ENCODE results near the gene LCN2. TPM values are rescaled to one million over a fixed set of nuclear protein-coding genes. Genes with fewer than 3 reads are reported as not detected.

Gene LCN2
- polyA plus RNA-seq, 3 donors from 2014 or later: 0.44 to 0.66 TPM; not detected in 1

GRCh38 chr9:128153947-128154695, 4.9 kb downstream of the LCN2 start:
- Mint-ChIP-seq H3K36me3 (no peaks in the 10 kb centered on the region), H3K9me3 (no peaks in the 10 kb centered on the region), H3K4me3 (no peak overlapping the region), H3K4me1 (peaks cover 1 to 2% of the 10 kb centered on the region in 2 donors), H3K27ac (no peak overlapping the region), H3K27me3 (ENCODE audit: low read depth in 3 of 3) (peaks cover 0 to 4% (median 0%) of the 10 kb centered on the region in 3 donors)
- DNase-seq: no peak

DNA sequence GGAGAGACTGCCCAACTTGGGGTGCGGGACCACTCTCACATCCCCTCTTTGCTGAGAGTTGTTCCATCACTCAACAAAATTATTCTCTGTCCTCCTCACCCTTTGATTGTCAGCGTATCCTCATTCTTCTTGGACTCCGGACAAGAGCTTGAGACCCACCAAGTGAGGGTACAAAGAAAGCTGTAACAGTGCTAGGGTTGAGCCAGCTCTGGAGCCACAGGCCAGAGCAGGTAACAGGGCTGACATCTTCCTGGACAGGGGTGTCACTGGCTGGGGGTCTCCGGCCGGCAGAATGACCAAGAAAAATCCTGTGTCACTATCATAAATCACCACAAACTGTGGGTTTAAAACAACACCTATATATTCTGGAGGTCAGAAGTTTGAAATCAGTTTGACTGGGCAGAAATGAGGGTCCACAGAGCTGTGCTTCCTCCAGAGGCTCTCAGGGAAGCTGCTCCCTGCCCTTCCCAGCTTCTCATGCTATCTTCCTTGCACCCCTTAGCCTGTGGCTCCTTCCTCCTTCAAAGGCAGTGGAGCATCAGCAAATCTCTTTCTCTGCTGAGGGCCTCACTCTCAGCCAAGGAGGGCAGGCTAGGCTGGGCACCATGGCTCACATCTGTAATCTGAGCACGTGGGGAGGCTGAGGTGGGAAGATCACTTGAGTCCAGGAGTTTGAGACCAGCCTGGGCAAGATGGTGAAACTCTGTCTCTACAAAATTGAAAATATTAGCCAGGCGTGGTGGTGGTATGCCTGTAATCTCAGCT, 6.7 kb downstream of the LCN2 start:
- Mint-ChIP-seq H3K4me1 (peaks cover 9% of the 10 kb centered on the region in 2 donors), H3K27ac (peak overlapping the region in 2 of 6 donors; percentile 3 to 55), H3K27me3 (ENCODE audit: low read depth in 3 of 3) (peaks cover 0 to 1% (median 0%) of the 10 kb centered on the region in 3 donors), H3K4me3 (no peak overlapping the region), H3K9me3 (no peaks in the 10 kb centered on the region), H3K36me3 (no peaks in the 10 kb centered on the region)
- DNase-seq: no peak

DNA sequence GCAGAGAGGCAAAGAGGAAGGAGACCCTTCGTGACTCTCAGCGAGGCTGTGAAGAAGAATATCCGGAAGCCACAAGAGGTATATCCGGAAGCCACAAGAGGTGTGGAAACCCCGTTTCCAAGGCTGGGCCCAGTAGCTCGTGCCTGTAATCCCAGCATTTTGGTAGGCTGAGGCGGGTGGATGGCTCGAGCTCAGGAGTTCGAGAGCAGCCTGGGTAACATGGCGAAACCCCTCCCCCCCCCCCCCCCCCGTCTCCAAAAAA, 10.2 kb downstream of the LCN2 start:
- Mint-ChIP-seq H3K36me3 (peaks cover 0 to 6% (median 3%) of the 10 kb centered on the region in 3 donors), H3K27me3 (ENCODE audit: low read depth in 3 of 3) (no peaks in the 10 kb centered on the region), H3K27ac (peak overlapping the region; percentile 85 to 94 (median 89)), H3K4me1 (peaks cover 19 to 23% of the 10 kb centered on the region in 2 donors), H3K4me3 (peak overlapping the region; percentile 82 to 89 (median 86)), H3K9me3 (no peaks in the 10 kb centered on the region)
- DNase-seq: peak; percentile 35 to 44 (median 38)

- DNase-seq: peak; percentile 86 to 92 (median 92)
- Mint-ChIP-seq H3K9me3 (no peaks in the 10 kb centered on the region), H3K27me3 (ENCODE audit: low read depth in 3 of 3) (no peaks in the 10 kb centered on the region), H3K4me3 (peak within 1 kb of the TSS; percentile 82 to 89 (median 86)), H3K36me3 (peaks cover 0 to 6% (median 3%) of the 10 kb centered on the region in 3 donors), H3K4me1 (peaks cover 19 to 23% of the 10 kb centered on the region in 2 donors), H3K27ac (peak within 1 kb of the TSS; percentile 85 to 94 (median 89))
Observed at GRCh38 chr9:128159784-128160602, 10.7 kb downstream of the LCN2 start, which contains the start of gene BBLN. Gene BBLN (plus strand): TSS chr9:128160265. CDS start chr9:128160408, 143 bp downstream.

GRCh38 chr9:128160603-128160987, 11.3 kb downstream of the LCN2 start:
- Mint-ChIP-seq H3K4me3 (peak overlapping the region; percentile 82 to 89 (median 86)), H3K36me3 (peaks cover 0 to 6% (median 3%) of the 10 kb centered on the region in 3 donors), H3K4me1 (peaks cover 19 to 23% of the 10 kb centered on the region in 2 donors), H3K9me3 (no peaks in the 10 kb centered on the region), H3K27me3 (ENCODE audit: low read depth in 3 of 3) (no peaks in the 10 kb centered on the region), H3K27ac (peak overlapping the region; percentile 17 to 65 (median 46))
- DNase-seq: peak in 1 of 3 donors; percentile 15

GRCh38 chr9:128161215-128161902, 12.1 kb downstream of the LCN2 start:
- DNase-seq: no peak
- Mint-ChIP-seq H3K27me3 (ENCODE audit: low read depth in 3 of 3) (peaks cover 0 to 2% (median 0%) of the 10 kb centered on the region in 3 donors), H3K4me1 (peaks cover 19 to 23% of the 10 kb centered on the region in 2 donors), H3K4me3 (peak overlapping the region; percentile 82 to 89 (median 86)), H3K27ac (peak overlapping the region; percentile 14 to 65 (median 46)), H3K36me3 (peaks cover 0 to 6% (median 4%) of the 10 kb centered on the region in 3 donors), H3K9me3 (no peaks in the 10 kb centered on the region)

GRCh38 chr9:128162215-128163026, 13.2 kb downstream of the LCN2 start:
- Mint-ChIP-seq H3K36me3 (peaks cover 0 to 11% (median 6%) of the 10 kb centered on the region in 3 donors), H3K9me3 (no peaks in the 10 kb centered on the region), H3K4me1 (peaks cover 19 to 23% of the 10 kb centered on the region in 2 donors), H3K4me3 (peak overlapping the region in 4 of 5 donors; percentile 27 to 53 (median 44)), H3K27me3 (ENCODE audit: low read depth in 3 of 3) (peaks cover 0 to 3% (median 0%) of the 10 kb centered on the region in 3 donors), H3K27ac (peak overlapping the region in 4 of 6 donors; percentile 17 to 57 (median 44))
- no peak for DNase-seq

GRCh38 chr9:128163027-128163515, 13.8 kb downstream of the LCN2 start:
- no peak for DNase-seq
- no peak overlapping the region for H3K27ac Mint-ChIP-seq
- peaks cover 0 to 3% (median 0%) of the 10 kb centered on the region in 3 donors for H3K27me3 Mint-ChIP-seq (ENCODE audit: low read depth in 3 of 3)
- no peaks in the 10 kb centered on the region for H3K9me3 Mint-ChIP-seq
- peaks cover 0 to 11% (median 6%) of the 10 kb centered on the region in 3 donors for H3K36me3 Mint-ChIP-seq
- peaks cover 19 to 23% of the 10 kb centered on the region in 2 donors for H3K4me1 Mint-ChIP-seq
- peak overlapping the region in 1 of 5 donors; percentile 53 for H3K4me3 Mint-ChIP-seq

DNA sequence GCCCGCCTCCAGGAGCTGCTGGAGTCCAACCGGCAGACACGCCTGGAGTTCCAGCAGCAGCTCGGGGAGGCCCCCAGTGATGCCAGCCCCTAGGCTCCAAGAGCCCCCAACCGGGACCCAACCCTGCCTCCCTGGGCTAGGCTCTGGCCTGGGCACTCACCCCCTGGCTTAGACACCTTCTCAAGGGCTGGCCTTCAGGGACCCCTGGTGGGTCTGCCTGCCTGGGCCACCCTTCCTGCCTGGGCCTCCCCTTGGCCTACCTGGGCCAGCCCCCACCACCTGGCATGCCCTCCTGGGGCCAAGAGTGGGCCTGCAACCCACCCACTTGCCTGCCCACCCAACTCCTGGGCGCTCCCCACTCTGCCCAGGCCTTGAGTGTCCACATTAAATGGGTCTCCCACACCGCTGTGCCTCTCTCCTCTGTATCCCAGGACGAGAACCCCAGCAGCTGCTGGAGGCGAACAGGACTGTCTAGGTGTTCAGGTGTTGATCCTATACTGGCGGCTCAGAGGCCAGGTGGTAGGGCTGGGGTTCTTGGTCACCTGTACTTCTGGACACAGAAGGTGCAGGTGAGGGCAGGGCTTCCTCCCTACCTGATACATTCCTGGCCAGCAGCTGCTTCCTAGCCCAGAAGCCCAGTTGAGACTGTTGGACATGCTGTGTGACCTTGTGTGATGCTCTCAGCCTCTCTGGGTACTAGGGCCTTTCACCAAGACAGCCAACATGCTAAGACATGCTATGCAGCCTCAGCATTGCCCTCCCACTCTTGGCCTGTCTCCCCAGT, 14.5 kb downstream of the LCN2 start:
- no peak for DNase-seq
- H3K27ac Mint-ChIP-seq: no peak overlapping the region
- H3K4me3 Mint-ChIP-seq: no peak overlapping the region

DNA sequence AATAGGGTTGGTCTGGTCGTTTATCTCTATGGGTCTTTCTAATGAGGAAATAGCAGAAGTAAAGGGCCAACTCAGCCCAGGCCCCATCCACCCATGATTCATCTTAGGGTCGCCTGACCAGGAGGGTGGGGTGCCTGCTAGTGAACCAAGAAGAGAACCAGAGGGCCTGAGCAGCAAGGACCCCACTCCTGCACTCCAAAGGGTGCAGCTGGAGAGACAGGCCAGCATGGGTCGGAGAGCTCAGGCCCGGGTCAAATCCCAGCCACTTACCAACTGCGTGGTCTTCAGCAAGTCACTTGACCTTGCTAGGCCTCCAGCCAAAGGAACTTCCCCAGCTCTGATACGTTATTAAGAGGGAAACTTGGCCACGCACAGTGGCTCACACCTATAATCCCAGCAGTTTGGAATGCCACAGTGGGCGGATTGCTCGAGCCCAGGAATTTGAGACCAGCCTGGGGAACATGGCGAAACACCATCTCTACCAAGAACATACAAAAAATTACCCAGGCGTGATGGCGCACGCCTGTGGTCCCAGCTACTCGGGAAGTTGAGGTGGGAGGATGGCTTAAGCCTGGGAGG, 15.1 kb downstream of the LCN2 start:
- Mint-ChIP-seq H3K27me3 (ENCODE audit: low read depth in 3 of 3) (peaks cover 0 to 5% (median 0%) of the 10 kb centered on the region in 3 donors), H3K9me3 (no peaks in the 10 kb centered on the region), H3K27ac (no peak overlapping the region), H3K4me1 (peaks cover 14 to 19% of the 10 kb centered on the region in 2 donors), H3K4me3 (no peak overlapping the region), H3K36me3 (peaks cover 5 to 17% (median 11%) of the 10 kb centered on the region in 3 donors)
- DNase-seq: no peak

More for the DNA sequence above, 14.5 kb downstream of the LCN2 start:
- peaks cover 0 to 5% (median 0%) of the 10 kb centered on the region in 3 donors for H3K27me3 Mint-ChIP-seq (ENCODE audit: low read depth in 3 of 3)
- H3K36me3 Mint-ChIP-seq: peaks cover 3 to 14% (median 8%) of the 10 kb centered on the region in 3 donors
- H3K4me1 Mint-ChIP-seq: peaks cover 19 to 23% of the 10 kb centered on the region in 2 donors
- no peaks in the 10 kb centered on the region for H3K9me3 Mint-ChIP-seq

- Mint-ChIP-seq H3K27me3 (ENCODE audit: low read depth in 3 of 3) (peaks cover 0 to 5% (median 0%) of the 10 kb centered on the region in 3 donors), H3K27ac (no peak overlapping the region), H3K4me1 (peaks cover 7 to 12% of the 10 kb centered on the region in 2 donors), H3K9me3 (no peaks in the 10 kb centered on the region), H3K36me3 (peaks cover 5 to 17% (median 11%) of the 10 kb centered on the region in 3 donors), H3K4me3 (no peak overlapping the region)
- no peak for DNase-seq
Observed at GRCh38 chr9:128166169-128166568, 16.9 kb downstream of the LCN2 start.
